HTR-8/SVneo (cell line): ENCODE data around the gene IVL.

Experiments used
- DNase-seq: peaks from one replicate; pipeline ENCODE4 v3.0.0; 2011; ENCODE audit warnings: low spot score, mixed read lengths; ENCODE audit not compliant: insufficient read length
- FAIRE-seq: peaks from 2 replicates; lab custom pipeline; 2011; peaks lifted over from hg19 to GRCh38; lab: Jason Lieb, UNC

The IVL gene

GRCh38 chr1:152941037-152941711 lies 32.8 kb downstream of the IVL start:
- DNase-seq (no peak), FAIRE-seq (no peak)

- FAIRE-seq (no peak), DNase-seq (no peak)
Measured at GRCh38 chr1:152942161-152942560, 33.8 kb downstream of the IVL start.

GRCh38 chr1:152946248-152946647 lies 37.9 kb downstream of the IVL start:
- DNase-seq (no peak), FAIRE-seq (no peak)

GRCh38 chr1:152946651-152947256 lies 38.4 kb downstream of the IVL start, which contains the start of gene SPRR5:
TSS of gene SPRR5 (plus strand) at chr1:152947206. CDS start at chr1:152948555, 1,349 bp downstream.
- no peak for FAIRE-seq
- no peak for DNase-seq

- FAIRE-seq (no peak), DNase-seq (no peak)
Measured at GRCh38 chr1:152951711-152952110, 43.4 kb downstream of the IVL start.

- FAIRE-seq (no peak), DNase-seq (no peak)
Measured at GRCh38 chr1:152953761-152954160, 45.4 kb downstream of the IVL start.

GRCh38 chr1:152954436-152954835 lies 46.1 kb downstream of the IVL start:
- DNase-seq (no peak), FAIRE-seq (no peak)

GRCh38 chr1:152957561-152957960 lies 49.2 kb downstream of the IVL start:
- FAIRE-seq (no peak), DNase-seq (no peak)

GRCh38 chr1:152959273-152959672 lies 50.9 kb downstream of the IVL start:
- no peak for FAIRE-seq
- no peak for DNase-seq

- no peak for DNase-seq
- FAIRE-seq: no peak
Measured at GRCh38 chr1:152959801-152960451, 51.6 kb downstream of the IVL start.

- FAIRE-seq (no peak), DNase-seq (no peak)
Measured at GRCh38 chr1:152960452-152961044, 52.2 kb downstream of the IVL start.
